CD4-positive, CD25-positive, alpha-beta regulatory T cell (primary cell): ENCODE measurements around the gene ETNPPL. TPM values are rescaled to one million over a fixed set of nuclear protein-coding genes. Genes with fewer than 3 reads are reported as not detected.
"Not testable (repeated sequence)": the region's sequence is repeated elsewhere in the genome, so short reads cannot be mapped to it uniquely, and the experiment has no call there.

Experiments
- ATAC-seq, 2 donors: fragments of 150-1000 bp; cut with Tn5 transposase; one replicate each; pipeline ENCODE4 v1.10.0; 2021; ENCODE audit warnings: low read depth in 2 of 2, moderate number of reproducible peaks in 2 of 2, moderate library complexity in 1 of 2
- DNase-seq, 3 donors: peaks; one replicate each; pipeline versions ENCODE4 v3.0.0 to v3.0.0-alpha.2; 2012 to 2022; ENCODE audit warnings: mixed read lengths in 1 of 3
- H3K27ac ChIP-seq: one replicate; pipeline ENCODE4 v1.7.0; 2013; ENCODE audit warnings: mild to moderate bottlenecking, low read length; ENCODE audit not compliant: insufficient read depth, poor library complexity, severe bottlenecking
- H3K27me3 ChIP-seq: one replicate; pipeline ENCODE4 v1.7.0; 2013; ENCODE audit warnings: low read length; ENCODE audit not compliant: control insufficient read depth, insufficient read depth
- H3K36me3 ChIP-seq: one replicate; pipeline ENCODE4 v1.7.0; 2013; ENCODE audit warnings: mild to moderate bottlenecking, low read length, moderate library complexity; ENCODE audit not compliant: control insufficient read depth, insufficient read depth
- H3K4me1 ChIP-seq: 2 replicates; pipeline ENCODE4 v1.7.0; 2013; ENCODE audit warnings: mild to moderate bottlenecking, low read length; ENCODE audit not compliant: insufficient read depth, control insufficient read depth, poor library complexity, severe bottlenecking
- H3K4me3 ChIP-seq: one replicate; pipeline ENCODE4 v1.7.0; 2013; ENCODE audit warnings: low read depth, mild to moderate bottlenecking, low read length, moderate library complexity
- H3K9me3 ChIP-seq, 2 experiments: 1 replicate in 1 of 2; 2 replicates in 1 of 2; pipeline ENCODE4 v1.7.0; 2013; ENCODE audit warnings: low read length in 2 of 2, mild to moderate bottlenecking in 1 of 2, moderate library complexity in 1 of 2; ENCODE audit not compliant: control insufficient read depth in 2 of 2
- H3K27ac Mint-ChIP-seq, 3 donors: one replicate each; pipeline ENCODE4 v1.8.0; 2020 to 2022; ENCODE audit warnings: mild to moderate bottlenecking in 3 of 3, mixed read lengths in 3 of 3, moderate library complexity in 2 of 3
- H3K27me3 Mint-ChIP-seq: one replicate; pipeline ENCODE4 v1.8.0; 2022; ENCODE audit warnings: mild to moderate bottlenecking, mixed read lengths
- H3K36me3 Mint-ChIP-seq: one replicate; pipeline ENCODE4 v1.8.0; 2020; ENCODE audit warnings: mixed read lengths
- H3K4me1 Mint-ChIP-seq, 4 donors: one replicate each; pipeline ENCODE4 v1.8.0; 2020 to 2022; ENCODE audit warnings: mixed read lengths in 4 of 4, mild to moderate bottlenecking in 1 of 4
- H3K4me3 Mint-ChIP-seq, 4 donors: one replicate each; pipeline ENCODE4 v1.8.0; 2020 to 2022; ENCODE audit warnings: mild to moderate bottlenecking in 4 of 4, mixed read lengths in 4 of 4, moderate library complexity in 3 of 4
- H3K9me3 Mint-ChIP-seq, 7 donors: one replicate each; pipeline ENCODE4 v1.8.0; 2020 to 2022; ENCODE audit warnings: mixed read lengths in 7 of 7, mild to moderate bottlenecking in 3 of 7, moderate library complexity in 2 of 7
- polyA plus RNA-seq, 4 donors: library from polyadenylated mRNA; unstranded; fragments of 300-500 nt; fragmentation: Illumina TruSeq; gene quantifications; one replicate each; pipeline ENCODE4 v1.2.3, GENCODE V29; 2021
- total RNA-seq: library from RNA; stranded (reverse); gene quantifications from one replicate; pipeline ENCODE4 v1.2.3, GENCODE V29; 2022

ETNPPL gene
- total and polyA plus RNA-seq, 5 donors from 2014 or later = not detected

DNA sequence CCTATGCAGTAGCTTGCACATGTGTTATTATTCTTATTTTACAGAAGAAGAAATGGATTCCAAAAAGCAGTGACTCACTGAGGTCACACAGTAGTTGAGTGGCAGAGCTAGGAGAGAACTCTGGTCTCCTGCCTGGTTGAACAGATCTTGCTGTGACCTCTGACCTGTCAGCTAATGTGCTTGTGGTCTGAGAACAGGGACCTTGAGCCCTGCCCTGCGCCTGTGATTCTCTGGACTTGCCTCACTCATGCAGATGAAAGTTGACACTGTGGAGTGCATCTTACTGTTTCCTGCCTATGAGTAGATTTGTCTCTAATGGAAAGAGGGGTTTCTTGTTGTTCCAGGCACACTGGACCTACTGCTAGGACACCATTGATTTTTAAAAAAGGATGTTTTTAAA lies 32.3 kb downstream of the ETNPPL start:
- DNase-seq (no peak), ATAC-seq (no peak)
- Histone ChIP-seq H3K9me3 (peaks cover 5 to 8% of the 10 kb centered on the region in 2 experiments), H3K27ac (no peak overlapping the region), H3K4me3 (no peak overlapping the region), H3K36me3 (no peaks in the 10 kb centered on the region), H3K27me3 (peaks cover 3% of the 10 kb centered on the region), H3K4me1 (no peaks in the 10 kb centered on the region)
- peaks cover 0 to 9% (median 4%) of the 10 kb centered on the region in 7 donors for H3K9me3 Mint-ChIP-seq
- no peaks in the 10 kb centered on the region for H3K4me1 Mint-ChIP-seq
- H3K4me3 Mint-ChIP-seq = no peak overlapping the region
- no peaks in the 10 kb centered on the region for H3K36me3 Mint-ChIP-seq
- H3K27ac Mint-ChIP-seq = no peak overlapping the region
- H3K27me3 Mint-ChIP-seq = peaks cover 6% of the 10 kb centered on the region

DNA sequence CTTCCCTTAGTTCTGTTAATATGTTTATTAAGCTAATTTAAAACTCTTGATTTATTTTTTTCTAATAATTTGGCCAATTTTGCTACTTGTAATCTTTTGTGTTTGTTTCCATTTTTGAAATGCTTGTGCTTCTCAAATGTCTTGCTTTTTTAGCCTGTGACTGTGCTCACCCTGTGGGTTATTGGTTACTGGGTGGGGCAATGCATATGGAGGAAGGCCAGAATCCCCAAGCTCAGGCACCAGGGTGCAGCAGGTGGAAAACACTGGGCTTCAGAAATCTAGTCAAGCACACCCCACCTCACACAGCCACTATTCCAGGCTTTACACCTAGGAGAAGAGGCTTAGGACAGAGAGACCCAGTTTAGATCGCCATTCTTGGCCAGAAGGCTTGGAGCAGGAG lies 33.1 kb downstream of the ETNPPL start:
- Mint-ChIP-seq H3K4me3 (no peak overlapping the region), H3K9me3 (peaks cover 0 to 11% (median 4%) of the 10 kb centered on the region in 7 donors), H3K27ac (no peak overlapping the region), H3K36me3 (no peaks in the 10 kb centered on the region), H3K4me1 (no peaks in the 10 kb centered on the region), H3K27me3 (peaks cover 6% of the 10 kb centered on the region)
- Histone ChIP-seq H3K9me3 (peaks cover 8 to 13% of the 10 kb centered on the region in 2 experiments), H3K4me1 (no peaks in the 10 kb centered on the region), H3K4me3 (no peak overlapping the region), H3K27ac (no peak overlapping the region), H3K27me3 (peaks cover 3% of the 10 kb centered on the region), H3K36me3 (no peaks in the 10 kb centered on the region)
- DNase-seq (no peak), ATAC-seq (no peak)

DNA sequence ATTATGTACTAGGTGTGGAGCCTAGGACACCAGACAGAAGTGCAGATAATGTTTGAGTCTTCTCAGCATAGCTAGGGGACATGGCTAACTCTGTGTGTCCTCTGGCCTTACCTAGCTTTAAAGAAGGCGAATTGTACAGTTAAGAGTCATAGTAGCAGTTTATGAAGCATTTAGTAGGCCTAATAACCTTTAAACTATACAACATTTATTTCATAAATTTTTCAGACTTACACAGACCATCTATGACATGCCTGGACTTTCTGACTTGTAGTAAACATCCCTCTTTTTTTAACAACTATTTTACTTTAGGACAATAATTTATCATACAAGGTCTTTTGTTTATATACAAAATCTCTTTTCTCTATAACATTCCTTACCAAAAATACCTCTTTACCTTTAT lies 37.4 kb downstream of the ETNPPL start:
- peaks cover 0 to 2% (median 0%) of the 10 kb centered on the region in 4 donors for H3K4me1 Mint-ChIP-seq
- H3K9me3 ChIP-seq = peaks cover 8 to 13% of the 10 kb centered on the region in 2 experiments
- H3K27ac ChIP-seq = no peak overlapping the region
- peaks cover 6% of the 10 kb centered on the region for H3K27me3 ChIP-seq
- H3K36me3 Mint-ChIP-seq = no peaks in the 10 kb centered on the region
- H3K36me3 ChIP-seq = no peaks in the 10 kb centered on the region
- DNase-seq = no peak
- peaks cover 3% of the 10 kb centered on the region for H3K27me3 Mint-ChIP-seq
- no peak overlapping the region for H3K27ac Mint-ChIP-seq
- no peak for ATAC-seq
- no peaks in the 10 kb centered on the region for H3K4me1 ChIP-seq
- no peak overlapping the region for H3K4me3 ChIP-seq
- no peak overlapping the region for H3K4me3 Mint-ChIP-seq
- H3K9me3 Mint-ChIP-seq = peaks cover 1 to 14% (median 6%) of the 10 kb centered on the region in 7 donors

DNA sequence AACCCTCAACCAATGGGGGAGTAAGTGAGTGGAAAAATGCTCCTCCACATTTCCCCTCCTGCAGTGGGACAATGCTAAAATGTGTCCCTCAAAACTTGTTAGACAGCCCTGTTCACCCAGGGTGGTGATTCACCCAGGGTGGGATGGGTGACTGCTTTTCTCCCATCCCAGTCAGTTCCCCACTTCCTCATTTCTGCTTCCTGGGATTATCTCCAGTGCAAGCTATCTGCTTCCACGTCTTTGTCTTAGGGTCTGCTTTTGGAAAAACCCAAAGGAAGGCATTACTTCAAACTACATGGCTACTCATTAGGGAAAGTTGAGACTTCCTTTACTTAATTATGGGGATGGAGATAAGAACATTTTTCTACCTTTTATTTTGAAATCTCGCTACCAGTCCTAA lies 45.5 kb downstream of the ETNPPL start:
- Mint-ChIP-seq H3K27ac (no peak overlapping the region), H3K4me3 (no peak overlapping the region), H3K9me3 (peaks cover 0 to 4% (median 0%) of the 10 kb centered on the region in 7 donors), H3K36me3 (no peaks in the 10 kb centered on the region), H3K4me1 (peaks cover 0 to 2% (median 0%) of the 10 kb centered on the region in 4 donors), H3K27me3 (peaks cover 19% of the 10 kb centered on the region)
- no peak overlapping the region for H3K27ac ChIP-seq
- no peaks in the 10 kb centered on the region for H3K36me3 ChIP-seq
- no peaks in the 10 kb centered on the region for H3K9me3 ChIP-seq
- ATAC-seq (no peak), DNase-seq (no peak)
- peaks cover 7% of the 10 kb centered on the region for H3K27me3 ChIP-seq
- H3K4me3 ChIP-seq = no peak overlapping the region
- no peaks in the 10 kb centered on the region for H3K4me1 ChIP-seq

DNA sequence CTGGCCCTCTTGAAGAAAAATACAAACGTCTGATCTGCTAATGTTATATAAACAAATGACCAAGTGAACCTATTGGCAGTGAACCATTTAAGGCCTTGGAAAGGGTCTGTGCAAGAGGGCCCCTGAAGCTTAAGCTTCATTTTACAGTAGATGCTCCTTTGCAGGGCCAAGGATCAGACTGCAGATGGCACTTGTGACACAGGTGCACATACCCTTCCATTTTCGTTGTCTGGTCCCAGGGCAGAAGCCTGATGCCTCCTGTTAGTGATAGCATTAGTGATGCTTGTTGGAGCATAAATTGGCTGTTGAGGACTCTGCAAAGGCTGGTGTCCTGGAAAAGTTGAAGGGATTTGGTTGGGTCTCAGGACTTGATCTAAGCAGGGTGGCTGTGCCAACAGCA lies 46.5 kb downstream of the ETNPPL start:
- DNase-seq = no peak
- Histone ChIP-seq H3K36me3 (no peaks in the 10 kb centered on the region), H3K4me3 (no peak overlapping the region), H3K4me1 (no peaks in the 10 kb centered on the region), H3K9me3 (no peaks in the 10 kb centered on the region), H3K27me3 (peaks cover 3% of the 10 kb centered on the region), H3K27ac (no peak overlapping the region)
- H3K36me3 Mint-ChIP-seq = no peaks in the 10 kb centered on the region
- no peak for ATAC-seq
- H3K4me1 Mint-ChIP-seq = peaks cover 0 to 2% (median 0%) of the 10 kb centered on the region in 4 donors
- peaks cover 0 to 6% (median 0%) of the 10 kb centered on the region in 7 donors for H3K9me3 Mint-ChIP-seq
- H3K4me3 Mint-ChIP-seq = no peak overlapping the region
- H3K27ac Mint-ChIP-seq = no peak overlapping the region
- H3K27me3 Mint-ChIP-seq = peaks cover 19% of the 10 kb centered on the region

DNA sequence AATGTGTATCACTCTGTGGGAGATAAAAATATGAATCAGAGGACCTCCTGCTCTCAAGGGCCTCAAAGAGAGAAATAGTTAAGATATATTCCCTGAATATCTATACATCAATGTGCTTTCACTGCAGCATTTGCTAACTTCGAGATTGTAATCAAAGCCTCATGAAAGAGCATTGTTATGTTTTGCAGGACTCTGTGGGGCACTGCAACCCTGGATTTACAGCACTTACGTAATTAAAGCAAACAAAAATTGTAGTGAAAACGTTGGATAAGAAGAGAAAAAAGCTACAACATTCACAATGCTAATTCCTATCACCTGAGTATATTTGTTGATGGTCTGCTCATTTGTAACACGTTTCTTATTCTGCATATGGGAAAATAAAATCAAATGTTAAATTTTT lies 48.0 kb downstream of the ETNPPL start:
- no peaks in the 10 kb centered on the region for H3K9me3 ChIP-seq
- no peaks in the 10 kb centered on the region for H3K4me1 ChIP-seq
- H3K27me3 ChIP-seq = peaks cover 3% of the 10 kb centered on the region
- no peak overlapping the region for H3K27ac Mint-ChIP-seq
- H3K4me1 Mint-ChIP-seq = no peaks in the 10 kb centered on the region
- H3K36me3 ChIP-seq = no peaks in the 10 kb centered on the region
- H3K27ac ChIP-seq = no peak overlapping the region
- no peaks in the 10 kb centered on the region for H3K36me3 Mint-ChIP-seq
- no peak overlapping the region for H3K4me3 ChIP-seq
- no peak for DNase-seq
- ATAC-seq = no peak
- peaks cover 11% of the 10 kb centered on the region for H3K27me3 Mint-ChIP-seq
- H3K9me3 Mint-ChIP-seq = peaks cover 0 to 6% (median 0%) of the 10 kb centered on the region in 7 donors
- no peak overlapping the region for H3K4me3 Mint-ChIP-seq

DNA sequence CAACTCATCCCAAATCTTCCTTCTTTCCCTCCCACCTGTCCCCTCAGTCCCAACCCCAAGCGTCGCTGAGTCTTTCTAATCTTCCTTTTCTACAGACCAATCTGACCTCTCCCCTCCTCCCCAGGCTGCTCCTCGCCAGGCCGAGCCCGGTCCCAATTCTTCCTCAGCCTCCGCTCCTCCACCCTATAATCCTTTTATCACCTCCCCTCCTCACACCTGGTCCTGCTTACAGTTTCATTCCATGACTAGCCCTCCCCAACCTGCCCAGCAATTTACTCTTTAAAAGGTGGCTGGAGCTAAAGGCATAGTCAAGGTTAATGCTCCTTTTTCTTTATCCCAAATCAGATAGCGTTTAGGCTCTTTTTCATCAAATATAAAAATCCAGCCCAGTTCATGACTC lies 52.3 kb downstream of the ETNPPL start:
- H3K36me3 Mint-ChIP-seq, H3K4me1 Mint-ChIP-seq, H3K27ac ChIP-seq, H3K9me3 Mint-ChIP-seq, H3K36me3 ChIP-seq, H3K4me3 ChIP-seq, H3K4me1 ChIP-seq, H3K27me3 ChIP-seq, H3K4me3 Mint-ChIP-seq, DNase-seq, ATAC-seq, H3K27ac Mint-ChIP-seq, H3K9me3 ChIP-seq: not testable (repeated sequence)
- H3K27me3 Mint-ChIP-seq = peaks cover 10% of the 10 kb centered on the region

DNA sequence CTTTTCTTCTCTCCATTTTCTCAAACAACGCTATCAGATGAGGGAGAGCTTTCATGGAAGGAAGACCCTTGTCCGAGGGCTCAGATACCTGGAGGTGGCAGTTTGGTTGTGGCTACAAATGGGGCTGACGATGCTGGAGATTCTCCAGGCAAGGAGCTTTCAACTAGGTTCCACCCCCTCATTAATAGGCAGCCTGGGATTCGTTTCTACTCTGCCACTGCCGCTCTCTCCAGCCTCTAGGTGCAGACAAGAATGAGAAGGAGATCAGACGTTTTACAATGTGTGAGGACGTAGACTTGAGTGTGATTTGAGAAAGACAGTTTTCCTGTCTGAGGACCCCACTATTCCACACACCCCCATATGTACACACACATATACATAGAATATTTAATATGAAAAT lies 53.1 kb downstream of the ETNPPL start:
- H3K27ac Mint-ChIP-seq = no peak overlapping the region
- H3K4me1 ChIP-seq = no peaks in the 10 kb centered on the region

More for the DNA sequence above, 53.1 kb downstream of the ETNPPL start:
- Histone ChIP-seq H3K36me3 (no peaks in the 10 kb centered on the region), H3K9me3 (no peaks in the 10 kb centered on the region), H3K27ac (no peak overlapping the region), H3K4me3 (no peak overlapping the region), H3K27me3 (no peaks in the 10 kb centered on the region)
- peaks cover 0 to 7% (median 0%) of the 10 kb centered on the region in 7 donors for H3K9me3 Mint-ChIP-seq
- ATAC-seq = no peak
- H3K27me3 Mint-ChIP-seq = peaks cover 10% of the 10 kb centered on the region
- no peaks in the 10 kb centered on the region for H3K4me1 Mint-ChIP-seq
- H3K4me3 Mint-ChIP-seq = no peak overlapping the region
- no peak for DNase-seq
- H3K36me3 Mint-ChIP-seq = no peaks in the 10 kb centered on the region
